Skeletal muscle tissue (tissue), 4 donors: ENCODE data around the gene CTSV. TPM values are rescaled to one million over a fixed set of nuclear protein-coding genes. Genes with fewer than 3 reads are reported as not detected.
"Not testable (repeated sequence)": the region's sequence is repeated elsewhere in the genome, so short reads cannot be mapped to it uniquely, and the experiment has no call there.

Source experiments
- H3K27ac ChIP-seq: one replicate; pipeline ENCODE4 v1.7.0; 2013; ENCODE audit warnings: mild to moderate bottlenecking, low read depth, low read length, inconsistent platforms
- H3K27me3 ChIP-seq, 3 donors: one replicate each; pipeline ENCODE4 v1.7.0; 2013; ENCODE audit warnings: low read length in 3 of 3; ENCODE audit not compliant: control insufficient read depth in 3 of 3, insufficient read depth in 3 of 3
- H3K36me3 ChIP-seq, 3 donors: one replicate each; pipeline ENCODE4 v1.7.0; 2013; ENCODE audit warnings: low read length in 3 of 3; ENCODE audit not compliant: control insufficient read depth in 3 of 3, insufficient read depth in 3 of 3
- H3K4me1 ChIP-seq, 3 donors: one replicate each; pipeline ENCODE4 v1.7.0; 2013; ENCODE audit warnings: low read length in 3 of 3, mild to moderate bottlenecking in 3 of 3; ENCODE audit not compliant: control insufficient read depth in 3 of 3, insufficient read depth in 3 of 3
- H3K4me3 ChIP-seq, 3 donors: one replicate each; pipeline ENCODE4 v1.7.0; 2013; ENCODE audit warnings: low read length in 3 of 3
- H3K9ac ChIP-seq, 3 donors: one replicate each; pipeline ENCODE4 v1.7.0; 2013; ENCODE audit warnings: low read length in 3 of 3, mild to moderate bottlenecking in 3 of 3, moderate library complexity in 2 of 3, low read depth in 1 of 3
- H3K9me3 ChIP-seq, 3 donors: one replicate each; pipeline ENCODE4 v1.7.0; 2013; ENCODE audit warnings: low read length in 3 of 3; ENCODE audit not compliant: control insufficient read depth in 3 of 3
- total RNA-seq: library from RNA; depleted of rRNA; stranded (reverse); fragments of >200 nt; gene quantifications from one replicate; pipeline ENCODE4 v1.2.3, GENCODE V29; 2014
- donor health status: Osteomylitis.

CTSV gene
- total RNA-seq, 1 donor from 2014 or later, result 1.6 TPM

- H3K27ac ChIP-seq, result no peak overlapping the region
- H3K4me1 ChIP-seq, result no peaks in the 10 kb centered on the region
- no peak overlapping the region for H3K4me3 ChIP-seq
- H3K9me3 ChIP-seq, result peaks cover 0 to 2% (median 2%) of the 10 kb centered on the region in 3 donors
- H3K9ac ChIP-seq, result no peak overlapping the region
- H3K36me3 ChIP-seq, result no peaks in the 10 kb centered on the region
- H3K27me3 ChIP-seq, result peaks cover 0 to 6% (median 0%) of the 10 kb centered on the region in 3 donors
Observed at GRCh38 chr9:97045300-97045699, 6.4 kb upstream of the CTSV start.

GRCh38 chr9:97041898-97042297 is 3.0 kb upstream of the CTSV start:
- Histone ChIP-seq H3K4me1 (peaks cover 0 to 4% (median 3%) of the 10 kb centered on the region in 3 donors), H3K27ac (no peak overlapping the region), H3K36me3 (no peaks in the 10 kb centered on the region), H3K9ac (no peak overlapping the region), H3K27me3 (peaks cover 4 to 11% (median 5%) of the 10 kb centered on the region in 3 donors), H3K4me3 (no peak overlapping the region), H3K9me3 (peaks cover 0 to 2% (median 2%) of the 10 kb centered on the region in 3 donors)

GRCh38 chr9:97039514-97039860 is 545 bp upstream of the CTSV start:
- Histone ChIP-seq H3K4me3 (peak overlapping the region; percentile 60 to 78 (median 77)), H3K4me1 (peaks cover 0 to 4% (median 3%) of the 10 kb centered on the region in 3 donors), H3K36me3 (no peaks in the 10 kb centered on the region), H3K27ac (no peak overlapping the region), H3K9ac (peak overlapping the region; percentile 33 to 76 (median 34)), H3K27me3 (peaks cover 4 to 11% (median 5%) of the 10 kb centered on the region in 3 donors), H3K9me3 (peaks cover 0 to 2% (median 2%) of the 10 kb centered on the region in 3 donors)

- not testable (repeated sequence) for H3K9me3 ChIP-seq, H3K27me3 ChIP-seq, H3K9ac ChIP-seq, H3K4me1 ChIP-seq, H3K36me3 ChIP-seq, H3K27ac ChIP-seq, H3K4me3 ChIP-seq
Observed at GRCh38 chr9:97023505-97023904, 15.4 kb downstream of the CTSV start.

- H3K4me1 ChIP-seq, H3K36me3 ChIP-seq, H3K27me3 ChIP-seq, H3K9me3 ChIP-seq: not testable (repeated sequence)
- peak overlapping the region; percentile 78 for H3K27ac ChIP-seq
- H3K9ac ChIP-seq, result peak overlapping the region; percentile 60 to 81 (median 77)
- H3K4me3 ChIP-seq, result peak overlapping the region; percentile 70 to 78 (median 73)
Observed at GRCh38 chr9:97013151-97014132, 25.5 kb downstream of the CTSV start.

- Histone ChIP-seq H3K27ac (peak overlapping the region; percentile 51), H3K9ac (peak overlapping the region; percentile 40 to 81 (median 51)), H3K4me3 (peak overlapping the region; percentile 15 to 67 (median 53))
- not testable (repeated sequence) for H3K9me3 ChIP-seq, H3K27me3 ChIP-seq, H3K4me1 ChIP-seq, H3K36me3 ChIP-seq
Observed at GRCh38 chr9:97012617-97013016, 26.3 kb downstream of the CTSV start.

- H3K4me3 ChIP-seq, H3K9me3 ChIP-seq, H3K4me1 ChIP-seq, H3K9ac ChIP-seq, H3K27ac ChIP-seq, H3K27me3 ChIP-seq, H3K36me3 ChIP-seq: not testable (repeated sequence)
Observed at GRCh38 chr9:97002195-97002594, 36.7 kb downstream of the CTSV start.

GRCh38 chr9:97001338-97001737 is 37.6 kb downstream of the CTSV start:
- H3K27ac ChIP-seq, H3K4me3 ChIP-seq, H3K36me3 ChIP-seq: not testable (repeated sequence)

GRCh38 chr9:97000139-97000787 is 38.7 kb downstream of the CTSV start:
- H3K9me3 ChIP-seq, H3K4me1 ChIP-seq, H3K27me3 ChIP-seq, H3K9ac ChIP-seq, H3K4me3 ChIP-seq, H3K36me3 ChIP-seq, H3K27ac ChIP-seq: not testable (repeated sequence)

More at GRCh38 chr9:97001338-97001737, 37.6 kb downstream of the CTSV start:
- H3K27me3 ChIP-seq, H3K9me3 ChIP-seq, H3K4me1 ChIP-seq, H3K9ac ChIP-seq: not testable (repeated sequence)

- H3K27me3 ChIP-seq, H3K9ac ChIP-seq, H3K27ac ChIP-seq, H3K4me1 ChIP-seq, H3K36me3 ChIP-seq, H3K9me3 ChIP-seq, H3K4me3 ChIP-seq: not testable (repeated sequence)
Observed at GRCh38 chr9:96999733-97000132, 39.2 kb downstream of the CTSV start.
